ENCODE measurements around the gene MMP24.

Gene MMP24

DNA sequence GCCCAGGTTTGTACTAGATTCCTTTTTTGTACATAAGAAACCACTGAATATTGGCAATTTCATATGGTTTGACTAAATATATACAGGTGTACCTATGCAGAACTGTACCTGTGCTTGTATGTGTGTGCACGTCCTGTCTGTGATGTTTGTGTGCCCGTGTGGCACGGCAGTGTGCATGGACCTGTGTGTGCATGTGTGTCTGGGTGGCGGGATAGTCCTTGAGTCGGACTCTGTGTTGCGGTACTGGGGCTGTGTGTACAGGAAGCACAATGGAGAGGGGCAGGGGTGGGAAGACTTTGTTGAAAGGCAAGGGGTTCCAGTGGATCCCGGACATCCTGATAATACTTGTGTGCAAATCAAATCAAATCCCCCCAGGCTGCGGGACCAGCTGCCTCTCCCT is 69.2 kb downstream of the MMP24 start:
- H3K36me3 ChIP-seq (ENCODE audit: control insufficient read depth, insufficient read depth, low read length): no peaks in the 10 kb centered on the region

DNA sequence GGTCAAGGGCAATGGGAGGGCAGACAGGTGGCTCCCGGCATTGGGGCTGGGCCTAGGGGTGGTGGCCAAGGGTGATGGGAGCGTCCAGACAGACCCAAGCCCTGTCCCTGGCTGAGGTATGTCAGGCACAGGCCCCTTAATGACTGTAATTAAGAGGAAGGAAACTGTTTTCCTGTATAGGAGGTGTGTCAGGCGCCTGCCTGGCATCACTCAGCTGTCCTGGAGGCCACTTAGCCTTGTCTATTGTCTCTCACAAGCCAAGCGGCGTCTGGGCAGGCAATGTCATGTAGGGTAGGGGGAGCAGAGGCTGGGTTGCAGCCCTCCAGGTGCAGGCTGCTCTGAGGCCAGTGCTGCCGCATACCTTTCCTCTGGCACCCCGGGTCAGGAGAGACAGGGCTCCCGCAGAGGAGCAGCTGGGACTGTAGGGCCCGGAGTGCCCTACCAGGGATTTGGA is 69.6 kb downstream of the MMP24 start:
- no peaks in the 10 kb centered on the region for H3K36me3 ChIP-seq (ENCODE audit: control insufficient read depth, insufficient read depth, low read length)
- 82 to 92% methylated on average over 8 to 9 of the region's 9 CpGs for WGBS, 2 experiments (ENCODE audit: insufficient coverage in 2 of 2)
- no peaks in the 10 kb centered on the region for H3K4me1 ChIP-seq (ENCODE audit: control insufficient read depth, insufficient read depth, low read length, poor library complexity, severe bottlenecking)
- no peak overlapping the region for H3K4me3 ChIP-seq (ENCODE audit: extremely low read depth, insufficient read depth, low read length, poor library complexity, severe bottlenecking)
- no peak overlapping the region for H3K27ac ChIP-seq (ENCODE audit: low read depth, low read length, severe bottlenecking)
- H3K9me3 ChIP-seq (ENCODE audit: control insufficient read depth, low read length): no peaks in the 10 kb centered on the region

More for the DNA sequence above, 69.2 kb downstream of the MMP24 start:
- Histone ChIP-seq H3K9me3 (ENCODE audit: control insufficient read depth, low read length) (no peaks in the 10 kb centered on the region), H3K27ac (ENCODE audit: low read depth, low read length, severe bottlenecking) (no peak overlapping the region), H3K4me1 (ENCODE audit: control insufficient read depth, insufficient read depth, low read length, poor library complexity, severe bottlenecking) (no peaks in the 10 kb centered on the region), H3K4me3 (ENCODE audit: extremely low read depth, insufficient read depth, low read length, poor library complexity, severe bottlenecking) (no peak overlapping the region)
- 86 to 95% methylated on average over 4 to 7 of the region's 8 CpGs for WGBS, 2 experiments (ENCODE audit: insufficient coverage in 2 of 2)

DNA sequence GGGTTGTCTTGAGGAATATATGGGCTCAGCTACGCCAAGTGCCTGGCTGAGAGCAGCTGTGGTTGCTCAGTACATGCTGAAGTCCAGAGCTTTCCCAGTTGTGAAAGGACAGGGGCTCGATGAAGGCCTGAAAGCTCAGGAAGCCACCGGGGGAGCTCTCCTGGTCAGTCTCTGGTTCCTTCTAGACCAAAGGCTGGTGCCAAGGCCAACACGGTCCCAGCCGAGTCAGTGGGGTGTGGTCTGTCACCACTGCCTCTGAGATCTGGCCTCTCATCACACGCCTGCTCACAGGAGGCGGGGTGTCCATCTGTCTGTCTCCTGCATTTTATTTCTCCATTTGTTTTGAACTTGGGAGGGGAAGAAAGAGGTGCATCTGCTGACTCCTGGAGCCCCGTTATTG is 70.7 kb downstream of the MMP24 start:
- WGBS, 2 experiments (ENCODE audit: insufficient coverage in 2 of 2): 76 to 95% methylated on average over 3 to 7 of the region's 8 CpGs
- H3K4me3 ChIP-seq (ENCODE audit: extremely low read depth, insufficient read depth, low read length, poor library complexity, severe bottlenecking): no peak overlapping the region

GRCh38 chr20:35297740-35298139 is 71.2 kb downstream of the MMP24 start:
- Histone ChIP-seq H3K4me1 (ENCODE audit: control insufficient read depth, insufficient read depth, low read length, poor library complexity, severe bottlenecking) (no peaks in the 10 kb centered on the region), H3K4me3 (ENCODE audit: extremely low read depth, insufficient read depth, low read length, poor library complexity, severe bottlenecking) (no peak overlapping the region), H3K9me3 (ENCODE audit: control insufficient read depth, low read length) (no peaks in the 10 kb centered on the region), H3K27ac (ENCODE audit: low read depth, low read length, severe bottlenecking) (no peak overlapping the region), H3K36me3 (ENCODE audit: control insufficient read depth, insufficient read depth, low read length) (no peaks in the 10 kb centered on the region)
- WGBS, 2 experiments (ENCODE audit: insufficient coverage in 2 of 2): 96% methylated on average over 11 to 14 of the region's 14 CpGs

More for the DNA sequence above, 70.7 kb downstream of the MMP24 start:
- Histone ChIP-seq H3K27ac (ENCODE audit: low read depth, low read length, severe bottlenecking) (no peak overlapping the region), H3K4me1 (ENCODE audit: control insufficient read depth, insufficient read depth, low read length, poor library complexity, severe bottlenecking) (no peaks in the 10 kb centered on the region), H3K36me3 (ENCODE audit: control insufficient read depth, insufficient read depth, low read length) (no peaks in the 10 kb centered on the region), H3K9me3 (ENCODE audit: control insufficient read depth, low read length) (no peaks in the 10 kb centered on the region)

DNA sequence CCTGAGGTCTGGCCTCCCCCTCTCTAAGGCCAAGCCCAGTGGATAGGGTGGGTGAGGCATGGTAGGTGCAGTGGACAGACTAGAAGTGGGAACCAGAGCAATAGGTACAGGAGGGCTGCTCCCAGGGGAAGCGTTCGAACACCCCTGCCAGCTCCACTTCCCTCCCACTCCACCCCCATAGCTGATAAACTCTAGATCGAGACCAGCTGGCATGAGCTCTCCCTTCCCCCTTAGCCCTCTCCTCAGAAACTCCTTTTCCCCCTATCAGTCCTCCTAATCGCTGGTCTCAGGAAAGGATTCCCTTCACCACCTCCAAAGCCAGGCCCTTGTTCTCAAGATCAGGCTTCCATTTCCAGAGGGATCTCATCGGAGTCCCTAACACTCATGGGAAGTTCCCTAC is 71.8 kb downstream of the MMP24 start:
- no peak overlapping the region for H3K4me3 ChIP-seq (ENCODE audit: extremely low read depth, insufficient read depth, low read length, poor library complexity, severe bottlenecking)
- H3K4me1 ChIP-seq (ENCODE audit: control insufficient read depth, insufficient read depth, low read length, poor library complexity, severe bottlenecking): peaks cover 4% of the 10 kb centered on the region
- H3K36me3 ChIP-seq (ENCODE audit: control insufficient read depth, insufficient read depth, low read length): peaks cover 2% of the 10 kb centered on the region
- no peaks in the 10 kb centered on the region for H3K9me3 ChIP-seq (ENCODE audit: control insufficient read depth, low read length)
- H3K27ac ChIP-seq (ENCODE audit: low read depth, low read length, severe bottlenecking): no peak overlapping the region
- 66 to 93% methylated on average over 2 to 5 of the region's 5 CpGs for WGBS, 2 experiments (ENCODE audit: insufficient coverage in 2 of 2)

DNA sequence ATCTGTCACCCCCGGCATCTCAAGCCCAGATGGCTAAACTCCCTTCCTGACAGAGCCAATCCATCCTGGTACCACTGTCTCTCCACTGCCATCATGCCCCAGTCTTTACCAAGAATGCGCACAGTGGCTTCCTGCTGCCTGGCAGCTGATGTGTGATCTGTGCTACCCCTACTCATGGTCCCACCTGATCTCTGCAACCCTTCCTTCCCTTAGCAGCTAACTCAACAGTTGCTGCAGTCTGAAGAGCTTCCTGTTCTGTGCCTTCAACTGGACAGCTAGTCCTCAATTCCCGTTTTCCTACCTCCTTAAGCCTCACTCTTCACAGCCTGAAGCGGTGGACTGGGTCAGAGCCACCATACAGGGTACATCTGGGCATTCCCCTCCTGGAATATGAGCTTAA is 73.3 kb downstream of the MMP24 start:
- H3K4me1 ChIP-seq (ENCODE audit: control insufficient read depth, insufficient read depth, low read length, poor library complexity, severe bottlenecking): peaks cover 19% of the 10 kb centered on the region
- no peaks in the 10 kb centered on the region for H3K9me3 ChIP-seq (ENCODE audit: control insufficient read depth, low read length)
- H3K4me3 ChIP-seq (ENCODE audit: extremely low read depth, insufficient read depth, low read length, poor library complexity, severe bottlenecking): no peak overlapping the region
- 88 to 91% methylated on average over 4 of the region's 4 CpGs for WGBS, 2 experiments (ENCODE audit: insufficient coverage in 2 of 2)
- H3K27ac ChIP-seq (ENCODE audit: low read depth, low read length, severe bottlenecking): no peak overlapping the region
- peaks cover 4% of the 10 kb centered on the region for H3K36me3 ChIP-seq (ENCODE audit: control insufficient read depth, insufficient read depth, low read length)

GRCh38 chr20:35300469-35301262 is 74.2 kb downstream of the MMP24 start:
- H3K4me3 ChIP-seq (ENCODE audit: extremely low read depth, insufficient read depth, low read length, poor library complexity, severe bottlenecking): no peak overlapping the region
- H3K27ac ChIP-seq (ENCODE audit: low read depth, low read length, severe bottlenecking): no peak overlapping the region
- no peaks in the 10 kb centered on the region for H3K9me3 ChIP-seq (ENCODE audit: control insufficient read depth, low read length)
- 88 to 100% methylated on average over 2 of the region's 4 CpGs for WGBS, 2 experiments (ENCODE audit: insufficient coverage in 2 of 2)
- H3K36me3 ChIP-seq (ENCODE audit: control insufficient read depth, insufficient read depth, low read length): peaks cover 4% of the 10 kb centered on the region
- H3K4me1 ChIP-seq (ENCODE audit: control insufficient read depth, insufficient read depth, low read length, poor library complexity, severe bottlenecking): peaks cover 28% of the 10 kb centered on the region

DNA sequence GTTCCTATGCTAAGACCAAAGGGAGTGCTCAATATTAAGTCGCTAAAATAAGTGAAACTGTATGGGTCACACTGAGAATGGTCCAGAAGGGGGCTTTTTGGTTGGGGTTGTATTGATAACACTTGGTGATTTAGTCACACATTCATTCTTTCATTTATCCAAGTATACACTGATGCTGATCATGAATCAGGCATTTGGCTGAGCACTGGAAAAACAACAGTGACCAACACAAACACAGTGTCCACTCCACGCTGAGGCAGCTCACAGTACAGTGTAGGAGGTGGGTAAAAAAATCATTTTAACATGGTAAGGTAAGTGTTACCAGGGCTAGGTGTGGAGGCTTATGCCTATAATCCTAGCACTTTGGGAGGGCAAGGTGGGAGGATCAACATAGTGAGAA is 74.9 kb downstream of the MMP24 start:
- 70 to 83% methylated on average over 1 to 2 of the region's 2 CpGs for WGBS, 2 experiments (ENCODE audit: insufficient coverage in 2 of 2)
- Histone ChIP-seq H3K4me3 (ENCODE audit: extremely low read depth, insufficient read depth, low read length, poor library complexity, severe bottlenecking) (no peak overlapping the region), H3K36me3 (ENCODE audit: control insufficient read depth, insufficient read depth, low read length) (peaks cover 4% of the 10 kb centered on the region), H3K9me3 (ENCODE audit: control insufficient read depth, low read length) (no peaks in the 10 kb centered on the region), H3K27ac (ENCODE audit: low read depth, low read length, severe bottlenecking) (no peak overlapping the region), H3K4me1 (ENCODE audit: control insufficient read depth, insufficient read depth, low read length, poor library complexity, severe bottlenecking) (peaks cover 35% of the 10 kb centered on the region)

GRCh38 chr20:35302421-35303335 is 76.2 kb downstream of the MMP24 start:
- Histone ChIP-seq H3K9me3 (ENCODE audit: control insufficient read depth, low read length) (no peaks in the 10 kb centered on the region), H3K27ac (ENCODE audit: low read depth, low read length, severe bottlenecking) (no peak overlapping the region), H3K4me1 (ENCODE audit: control insufficient read depth, insufficient read depth, low read length, poor library complexity, severe bottlenecking) (peaks cover 47% of the 10 kb centered on the region), H3K36me3 (ENCODE audit: control insufficient read depth, insufficient read depth, low read length) (peaks cover 4% of the 10 kb centered on the region), H3K4me3 (ENCODE audit: extremely low read depth, insufficient read depth, low read length, poor library complexity, severe bottlenecking) (no peak overlapping the region)
- WGBS, 2 experiments (ENCODE audit: insufficient coverage in 2 of 2): 81 to 100% methylated on average over 1 to 3 of the region's 6 CpGs

DNA sequence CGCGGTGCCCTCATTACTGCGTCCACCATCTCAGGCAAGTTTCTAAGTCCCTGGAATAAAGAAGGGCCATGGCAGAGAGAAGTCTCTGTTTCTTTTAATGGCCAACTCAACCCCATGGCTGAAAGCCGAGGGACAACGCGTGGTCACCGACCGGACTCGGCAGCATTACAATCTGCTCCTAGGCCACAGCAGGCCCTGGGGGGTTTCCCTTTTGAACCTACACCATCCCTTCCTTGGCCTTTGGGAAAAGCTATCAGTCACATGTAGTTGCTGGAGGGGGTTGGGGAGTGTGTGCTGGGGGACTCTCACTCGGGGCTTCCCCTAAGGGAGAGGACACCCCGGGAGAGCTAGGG is 76.9 kb downstream of the MMP24 start:
- Histone ChIP-seq H3K4me1 (ENCODE audit: control insufficient read depth, insufficient read depth, low read length, poor library complexity, severe bottlenecking) (peaks cover 54% of the 10 kb centered on the region), H3K4me3 (ENCODE audit: extremely low read depth, insufficient read depth, low read length, poor library complexity, severe bottlenecking) (no peak overlapping the region), H3K9me3 (ENCODE audit: control insufficient read depth, low read length) (no peaks in the 10 kb centered on the region), H3K36me3 (ENCODE audit: control insufficient read depth, insufficient read depth, low read length) (peaks cover 4% of the 10 kb centered on the region), H3K27ac (ENCODE audit: low read depth, low read length, severe bottlenecking) (no peak overlapping the region)
- 89 to 94% methylated on average over 8 to 9 of the region's 11 CpGs for whole genome bisulfite sequencing, 2 experiments (ENCODE audit: insufficient coverage in 2 of 2)
